HG02623 (cell line): ENCODE measurements around the gene CFTR.

Experiments
- ATAC-seq: cut with Tn5 transposase; IDR thresholded peaks from one replicate; pipeline ENCODE4 v1.9.1; 2021; ENCODE audit warnings: moderate library complexity; ENCODE audit not compliant: unreplicated experiment

Gene CFTR

DNA sequence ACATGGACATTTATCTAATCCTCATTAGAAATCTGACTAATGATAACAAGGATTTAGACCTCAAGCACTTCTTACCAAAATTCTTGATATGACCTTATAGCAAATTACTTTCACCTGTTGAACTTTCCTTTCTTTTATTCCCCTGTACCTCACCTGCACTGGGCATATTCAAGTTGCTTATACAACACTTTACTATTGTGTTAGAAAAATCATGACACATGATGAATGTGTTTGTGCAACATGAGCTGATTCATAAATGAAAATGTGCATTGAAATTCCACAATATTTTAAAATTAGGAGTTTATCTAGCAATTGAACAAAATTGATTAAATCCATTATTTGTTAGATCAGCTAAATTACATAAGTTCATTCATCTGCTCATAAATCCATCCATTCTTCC is 160.6 kb downstream of the CFTR start:
- ATAC-seq = no peak

DNA sequence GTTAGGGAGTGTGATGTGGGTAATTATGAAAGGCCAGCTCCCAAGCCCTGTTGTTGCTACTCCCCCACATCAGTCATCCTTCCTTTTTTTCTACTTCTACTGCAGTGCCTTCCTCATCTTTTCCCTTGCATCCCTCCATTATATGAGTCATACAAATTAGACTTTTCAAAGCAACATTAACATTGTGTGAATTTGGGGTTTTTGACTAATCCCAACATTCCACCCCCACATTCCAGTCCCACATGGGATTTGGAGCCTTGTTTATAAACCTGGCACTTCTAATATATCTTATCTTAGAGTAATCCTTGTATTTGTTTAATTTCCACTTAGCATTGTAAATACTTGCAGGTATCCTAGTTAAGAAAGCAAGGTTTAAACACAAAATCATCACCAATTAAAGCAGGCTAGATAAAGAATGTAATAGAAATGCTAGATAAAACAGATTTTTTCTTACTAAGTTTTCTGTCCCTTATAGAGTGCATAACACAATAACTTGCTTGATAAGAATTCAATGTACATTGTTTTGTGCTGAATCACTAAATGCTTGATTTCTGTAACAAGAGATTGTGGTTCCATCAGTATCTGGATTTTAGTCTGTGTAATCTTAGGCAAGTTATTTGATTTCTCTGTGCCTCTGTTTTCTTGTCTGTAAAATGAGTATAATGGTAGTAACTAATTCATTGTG is 165.8 kb downstream of the CFTR start:
- ATAC-seq = no peak

DNA sequence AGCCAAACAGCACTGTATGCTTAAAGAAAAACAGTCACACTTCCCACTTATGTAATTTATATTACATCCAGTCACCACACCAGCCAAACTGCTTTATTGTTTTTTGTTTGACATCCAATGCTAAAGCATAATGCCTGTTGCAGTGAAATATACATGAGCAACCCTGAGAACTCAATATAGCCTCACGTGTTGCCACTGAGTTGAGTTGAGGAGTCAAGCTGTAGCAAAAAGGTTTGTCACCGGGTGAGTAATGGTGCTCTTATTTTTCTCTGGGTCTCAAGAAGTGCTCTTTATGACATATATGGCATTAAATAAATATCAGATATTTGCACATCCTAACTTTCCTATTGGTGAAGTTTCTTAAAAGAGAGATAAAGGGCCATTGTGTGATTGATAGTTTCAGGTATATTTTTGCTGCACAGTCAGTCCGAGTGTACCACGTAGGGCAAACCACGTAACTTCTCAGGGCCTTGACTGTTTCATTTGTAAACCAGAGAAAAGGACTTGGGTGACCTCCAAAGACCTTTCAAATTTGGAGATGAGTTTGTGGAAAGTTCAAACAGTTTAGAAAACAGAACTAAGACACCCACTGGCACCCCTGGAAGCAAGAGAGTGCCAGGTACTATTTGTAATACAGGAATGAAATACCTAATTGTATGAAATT is 168.5 kb downstream of the CFTR start:
- ATAC-seq = no peak

DNA sequence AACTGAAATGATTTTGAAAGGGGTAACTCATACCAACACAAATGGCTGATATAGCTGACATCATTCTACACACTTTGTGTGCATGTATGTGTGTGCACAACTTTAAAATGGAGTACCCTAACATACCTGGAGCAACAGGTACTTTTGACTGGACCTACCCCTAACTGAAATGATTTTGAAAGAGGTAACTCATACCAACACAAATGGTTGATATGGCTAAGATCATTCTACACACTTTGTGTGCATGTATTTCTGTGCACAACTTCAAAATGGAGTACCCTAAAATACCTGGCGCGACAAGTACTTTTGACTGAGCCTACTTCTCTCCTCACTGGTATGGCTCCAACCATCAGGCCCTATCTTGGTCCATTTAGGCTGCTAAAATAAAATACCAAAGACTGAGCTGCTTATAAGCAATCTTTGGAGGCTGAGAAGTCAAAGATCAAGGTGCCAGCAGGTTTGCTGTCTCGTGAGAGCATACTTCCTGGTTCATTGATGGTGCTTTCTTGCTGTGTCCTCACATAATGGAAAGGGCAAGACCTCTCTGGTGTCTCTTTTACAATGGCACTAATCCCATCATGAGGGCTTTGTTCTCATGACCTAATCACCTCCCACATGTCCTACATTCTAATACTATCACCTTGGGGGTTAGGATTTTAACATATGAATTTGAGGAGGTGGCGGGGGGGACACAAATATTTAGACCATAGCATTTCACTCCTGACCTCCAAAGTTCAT is 173.3 kb downstream of the CFTR start:
- ATAC-seq = no peak

DNA sequence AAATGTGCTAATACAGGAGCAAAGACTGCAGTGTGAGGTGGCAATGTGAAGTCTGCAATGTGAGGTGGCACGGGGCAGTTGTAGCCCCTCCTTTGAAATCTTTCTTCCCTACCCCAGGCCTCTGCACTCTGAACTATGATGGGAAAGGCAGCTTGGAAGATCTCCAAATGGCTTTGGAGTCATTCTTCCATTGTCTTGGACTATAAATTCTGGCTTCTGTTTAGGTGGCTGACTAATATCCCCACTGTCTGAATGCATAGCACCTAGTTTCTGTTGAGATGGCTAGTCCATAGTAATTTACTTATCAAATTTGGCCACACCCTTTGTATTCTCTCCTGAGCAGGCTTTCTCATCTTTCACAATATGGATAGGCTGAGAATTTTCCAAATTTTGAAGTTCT is 175.0 kb downstream of the CFTR start:
- ATAC-seq = no peak

DNA sequence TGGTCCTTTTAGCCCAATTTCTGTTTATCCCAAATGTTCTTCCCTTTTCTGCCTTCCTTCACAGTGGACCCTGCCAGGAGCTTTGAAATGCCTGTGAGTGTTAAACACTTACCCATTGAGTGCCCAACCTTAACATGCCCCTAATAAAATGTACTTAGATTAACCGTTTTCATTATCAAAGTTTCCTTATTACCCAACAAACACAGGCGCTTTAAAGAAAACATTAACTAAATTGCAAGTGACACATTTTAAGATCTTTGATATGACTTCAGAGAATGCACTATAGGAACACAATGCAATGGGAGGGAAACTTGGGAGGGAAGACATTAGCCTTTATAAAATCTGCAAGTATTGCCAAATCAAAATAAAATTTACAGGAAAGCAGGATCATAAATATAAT is 177.0 kb downstream of the CFTR start:
- ATAC-seq = no peak

DNA sequence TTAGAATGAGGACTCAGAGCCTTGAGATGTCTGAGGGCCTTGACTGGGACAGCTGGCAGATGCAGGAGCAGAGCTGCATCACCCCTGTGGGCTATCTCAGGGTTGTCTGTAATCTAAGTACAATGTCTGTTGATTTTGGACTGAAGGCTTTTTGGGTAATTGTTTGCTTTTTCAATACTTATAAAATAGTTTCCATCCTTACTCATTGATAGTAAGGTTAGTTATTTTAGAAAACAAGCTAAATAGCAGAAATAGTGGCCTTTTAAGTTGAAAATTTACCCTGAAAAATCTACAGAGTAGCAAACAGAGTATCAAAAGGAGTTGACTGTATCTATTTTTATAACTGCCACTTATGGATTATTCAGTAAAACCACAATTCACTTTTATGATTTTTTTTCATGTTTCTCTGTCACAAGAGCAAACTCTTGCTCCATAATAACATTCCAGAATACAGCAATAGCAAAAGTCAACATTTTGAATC is 179.7 kb downstream of the CFTR start:
- no peak for ATAC-seq

DNA sequence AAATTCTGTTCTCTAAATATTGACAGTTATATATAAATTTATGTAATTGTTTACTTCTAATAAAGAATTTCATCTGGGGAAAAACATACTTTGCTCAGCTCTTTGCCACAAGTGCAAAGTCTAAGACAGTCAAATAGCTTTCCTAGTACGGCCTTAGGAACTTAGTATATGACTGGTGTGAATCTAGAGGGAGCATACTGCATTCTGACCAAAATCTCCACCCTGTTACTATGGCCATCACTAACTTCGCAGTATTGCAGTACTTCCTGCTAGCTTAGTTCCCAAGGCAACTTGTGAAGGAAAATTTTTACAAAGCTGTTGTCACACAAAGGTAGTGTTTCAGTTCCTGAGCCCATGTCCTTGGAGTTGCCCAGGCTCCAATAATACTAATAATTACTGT is 181.5 kb downstream of the CFTR start:
- no peak for ATAC-seq

DNA sequence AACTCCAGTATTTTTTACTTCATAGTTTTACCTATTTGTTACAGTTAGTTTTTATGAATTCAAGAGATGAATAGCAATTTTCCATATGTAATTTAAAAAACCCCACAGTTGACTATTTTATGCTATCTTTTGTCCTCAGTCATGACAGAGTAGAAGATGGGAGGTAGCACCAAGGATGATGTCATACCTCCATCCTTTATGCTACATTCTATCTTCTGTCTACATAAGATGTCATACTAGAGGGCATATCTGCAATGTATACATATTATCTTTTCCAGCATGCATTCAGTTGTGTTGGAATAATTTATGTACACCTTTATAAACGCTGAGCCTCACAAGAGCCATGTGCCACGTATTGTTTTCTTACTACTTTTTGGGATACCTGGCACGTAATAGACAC is 184.2 kb downstream of the CFTR start:
- ATAC-seq = no peak

DNA sequence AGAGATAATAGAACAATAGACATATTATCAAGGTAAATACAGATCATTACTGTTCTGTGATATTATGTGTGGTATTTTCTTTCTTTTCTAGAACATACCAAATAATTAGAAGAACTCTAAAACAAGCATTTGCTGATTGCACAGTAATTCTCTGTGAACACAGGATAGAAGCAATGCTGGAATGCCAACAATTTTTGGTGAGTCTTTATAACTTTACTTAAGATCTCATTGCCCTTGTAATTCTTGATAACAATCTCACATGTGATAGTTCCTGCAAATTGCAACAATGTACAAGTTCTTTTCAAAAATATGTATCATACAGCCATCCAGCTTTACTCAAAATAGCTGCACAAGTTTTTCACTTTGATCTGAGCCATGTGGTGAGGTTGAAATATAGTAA is 185.5 kb downstream of the CFTR start:
- no peak for ATAC-seq

DNA sequence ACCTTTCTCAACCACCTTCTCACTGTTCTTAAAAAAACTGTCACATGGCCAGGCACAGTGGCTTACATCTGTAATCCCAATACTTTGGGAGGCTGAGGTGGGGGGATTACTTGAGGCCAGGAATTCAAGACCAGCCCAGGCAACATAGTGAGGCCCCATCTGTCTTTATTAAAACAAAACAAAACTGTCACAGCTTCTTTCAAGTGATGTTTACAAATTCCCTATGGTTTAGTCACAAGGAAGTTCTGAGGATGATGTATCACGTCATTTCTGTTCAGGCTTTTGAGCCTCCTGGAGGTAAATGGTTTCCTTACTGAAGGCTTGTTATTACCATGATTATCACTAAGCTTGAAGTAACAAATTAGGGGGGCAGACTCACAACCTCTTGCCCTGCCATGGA is 186.2 kb downstream of the CFTR start:
- no peak for ATAC-seq

DNA sequence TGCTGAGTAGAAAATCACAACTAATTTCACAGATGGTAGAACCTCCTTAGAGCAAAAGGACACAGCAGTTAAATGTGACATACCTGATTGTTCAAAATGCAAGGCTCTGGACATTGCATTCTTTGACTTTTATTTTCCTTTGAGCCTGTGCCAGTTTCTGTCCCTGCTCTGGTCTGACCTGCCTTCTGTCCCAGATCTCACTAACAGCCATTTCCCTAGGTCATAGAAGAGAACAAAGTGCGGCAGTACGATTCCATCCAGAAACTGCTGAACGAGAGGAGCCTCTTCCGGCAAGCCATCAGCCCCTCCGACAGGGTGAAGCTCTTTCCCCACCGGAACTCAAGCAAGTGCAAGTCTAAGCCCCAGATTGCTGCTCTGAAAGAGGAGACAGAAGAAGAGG is 186.9 kb downstream of the CFTR start:
- ATAC-seq = no peak

DNA sequence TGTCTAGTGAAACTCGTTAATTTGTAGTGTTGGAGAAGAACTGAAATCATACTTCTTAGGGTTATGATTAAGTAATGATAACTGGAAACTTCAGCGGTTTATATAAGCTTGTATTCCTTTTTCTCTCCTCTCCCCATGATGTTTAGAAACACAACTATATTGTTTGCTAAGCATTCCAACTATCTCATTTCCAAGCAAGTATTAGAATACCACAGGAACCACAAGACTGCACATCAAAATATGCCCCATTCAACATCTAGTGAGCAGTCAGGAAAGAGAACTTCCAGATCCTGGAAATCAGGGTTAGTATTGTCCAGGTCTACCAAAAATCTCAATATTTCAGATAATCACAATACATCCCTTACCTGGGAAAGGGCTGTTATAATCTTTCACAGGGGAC is 187.6 kb downstream of the CFTR start:
- ATAC-seq = no peak

DNA sequence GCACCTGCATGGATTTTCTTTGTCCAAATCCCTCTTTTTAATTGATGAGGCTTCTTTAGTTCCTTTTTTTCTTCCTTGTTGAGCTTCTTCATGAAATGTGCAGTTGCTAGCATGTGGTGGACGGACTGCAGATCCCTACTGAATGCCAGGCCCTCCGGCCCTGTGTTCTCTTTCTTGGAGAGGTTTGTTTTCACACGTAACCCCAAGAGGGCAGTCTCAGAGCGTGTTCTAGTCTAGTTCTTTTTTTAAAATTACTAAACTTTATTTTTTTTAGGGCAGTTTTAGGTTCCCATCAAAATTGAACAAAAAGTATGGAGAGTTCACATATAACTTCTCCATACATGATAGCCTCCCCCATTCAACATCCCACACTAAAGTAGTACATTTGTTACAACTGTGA is 190.0 kb downstream of the CFTR start:
- no peak for ATAC-seq

DNA sequence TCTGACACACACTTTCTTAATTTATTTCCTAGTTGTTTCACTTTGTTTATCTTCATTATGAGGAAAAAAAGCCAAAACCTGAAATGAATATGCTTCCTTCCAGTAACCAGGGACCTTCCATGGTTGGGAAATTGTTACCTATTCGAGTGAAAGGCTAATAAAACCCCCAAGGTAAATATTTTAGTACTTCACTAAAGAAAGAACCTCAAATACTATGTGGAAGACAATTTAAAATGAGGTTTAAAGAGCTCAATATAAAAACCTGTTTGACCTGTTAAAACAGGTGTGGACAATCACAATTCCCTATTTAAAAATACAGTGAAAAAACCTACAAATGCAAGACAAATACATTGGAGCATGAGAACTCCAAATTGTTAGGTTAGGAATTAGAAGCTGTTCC is 192.6 kb downstream of the CFTR start:
- no peak for ATAC-seq

DNA sequence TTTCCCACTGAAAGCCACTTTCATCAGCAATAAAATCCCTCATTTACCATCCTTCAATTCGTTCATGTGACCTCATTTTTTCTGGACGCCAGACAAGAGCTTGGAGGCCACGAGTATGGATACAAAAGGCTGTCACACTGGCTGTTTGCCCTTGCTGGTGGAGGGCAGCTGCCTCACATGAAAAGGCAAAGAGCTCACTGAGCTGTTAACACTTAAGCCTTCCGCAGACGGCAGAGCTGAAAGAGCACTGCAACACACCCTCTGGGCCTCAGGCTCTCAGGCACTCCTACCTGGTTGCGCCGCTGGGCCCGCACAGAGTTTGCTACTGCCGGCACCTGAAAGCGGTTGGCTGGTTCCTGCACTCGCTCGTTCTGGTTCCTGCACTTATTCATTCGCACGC is 193.5 kb downstream of the CFTR start:
- ATAC-seq = no peak

DNA sequence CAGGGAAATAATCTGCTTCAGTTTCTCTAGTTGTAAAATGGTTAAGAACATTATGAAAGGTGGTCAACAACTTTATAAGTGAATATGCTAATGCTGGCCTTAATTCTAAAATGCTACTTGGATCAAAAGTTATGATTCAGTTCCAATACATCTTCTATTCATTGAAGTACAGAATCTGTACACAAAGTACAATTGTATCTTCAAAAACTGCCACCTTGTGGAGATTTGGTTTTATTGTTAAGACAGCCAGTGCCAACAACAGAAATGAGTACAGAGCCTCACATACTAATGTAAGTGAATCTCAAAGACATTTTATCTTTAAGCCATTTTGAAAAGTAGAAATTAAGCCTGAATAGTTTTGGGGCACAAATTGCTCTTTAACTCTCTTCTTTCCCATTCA is 194.0 kb downstream of the CFTR start:
- no peak for ATAC-seq

DNA sequence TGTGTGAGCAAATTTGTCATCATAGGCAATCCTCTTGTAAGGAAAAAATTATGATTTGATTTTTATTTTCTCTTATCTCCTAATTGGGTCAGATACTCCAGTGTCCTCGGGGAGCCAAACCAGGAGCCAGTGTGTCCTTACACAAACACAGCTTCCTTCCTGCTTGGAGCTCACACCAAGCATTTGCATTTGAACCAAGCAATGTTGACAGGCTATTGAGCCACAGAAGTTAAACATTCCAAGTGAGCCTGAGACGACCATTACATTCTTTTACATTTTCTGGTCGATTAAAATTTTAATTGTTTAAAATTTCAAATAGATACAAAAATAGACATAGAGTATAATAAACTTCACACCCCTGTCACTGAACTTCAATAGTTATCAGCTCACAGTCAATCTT is 194.8 kb downstream of the CFTR start:
- ATAC-seq = no peak

DNA sequence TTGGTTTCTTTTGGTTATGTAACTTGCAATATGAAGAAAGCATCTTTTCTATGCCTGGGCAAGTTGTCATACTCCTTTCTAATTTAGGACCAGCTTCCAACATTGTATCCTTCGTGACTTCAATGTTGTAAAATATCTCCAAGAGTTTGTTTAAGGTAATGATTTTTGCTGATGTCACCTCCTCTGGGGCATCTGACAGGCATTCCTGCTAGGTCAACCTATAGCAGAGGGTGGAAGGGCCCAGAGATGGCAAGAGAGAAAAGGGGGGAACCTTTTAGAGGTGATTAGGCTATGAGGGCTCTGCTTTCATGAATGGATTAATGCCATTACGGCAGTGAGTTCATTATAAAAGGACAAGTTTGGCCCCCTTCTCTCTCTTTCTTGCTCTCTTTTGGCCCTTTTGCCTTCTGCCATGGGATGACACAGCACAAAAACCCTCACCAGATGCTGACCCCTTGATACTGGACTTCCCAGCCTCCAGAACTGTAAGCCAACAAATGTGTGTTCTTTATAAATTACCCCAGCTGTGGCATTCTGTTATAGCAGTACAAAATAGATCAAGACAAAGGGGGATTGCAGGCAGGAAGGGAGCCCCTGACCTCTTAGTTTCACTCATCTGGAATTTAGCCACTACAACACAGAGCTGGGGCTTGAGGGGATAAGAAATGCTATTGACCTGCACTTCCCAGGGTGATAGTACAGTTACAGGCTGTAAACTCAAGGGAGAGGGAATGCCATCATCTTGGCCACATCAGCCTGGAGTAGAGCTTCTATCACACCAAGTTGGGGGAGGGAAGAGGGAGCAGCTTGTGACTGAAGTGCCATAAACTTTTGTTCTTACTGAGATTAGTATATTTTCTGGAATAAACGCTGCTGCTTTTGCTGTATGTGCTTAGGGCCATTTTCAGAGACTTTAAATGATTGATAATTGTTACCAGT is 195.9 kb downstream of the CFTR start:
- no peak for ATAC-seq

DNA sequence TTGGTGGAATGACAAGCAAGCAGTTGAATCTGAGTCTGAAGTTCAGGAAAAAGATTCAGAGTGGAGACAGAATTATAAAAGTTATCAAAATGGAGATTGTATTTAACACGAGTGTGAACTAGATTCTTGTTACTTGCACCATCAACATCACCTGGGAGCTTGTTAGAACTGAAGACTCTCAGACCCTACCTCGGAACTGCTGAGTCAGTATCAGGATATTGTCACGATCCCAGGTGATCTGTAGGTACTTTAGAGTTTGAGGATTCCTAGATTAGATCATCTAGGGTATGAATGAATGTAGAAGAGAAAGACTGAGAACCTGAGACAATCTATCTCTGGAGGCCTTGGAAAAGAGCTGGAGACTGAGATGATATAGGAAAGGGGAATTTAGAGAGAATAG is 199.3 kb downstream of the CFTR start:
- no peak for ATAC-seq
